T-helper 2 cell treated with Interferon-gamma antibody and Interleukin-4, amounts not matched to agents 100 ng/mL and 5 ng/mL, for 36 hours (primary cell): ENCODE measurements around the gene HIVEP3. TPM values are rescaled to one million over a fixed set of nuclear protein-coding genes. Genes with fewer than 3 reads are reported as not detected.

Source experiments
- intact Hi-C: fragments of 100-400 bp; cut with micrococcal nuclease; formaldehyde crosslinking; loops from one replicate; pipeline ENCODE4 v1.15.1; 2023
- total RNA-seq: library from RNA; stranded (reverse); gene quantifications from 2 replicates; pipeline ENCODE4 v1.2.3, GENCODE V29; 2022

The HIVEP3 gene
- total RNA-seq, 1 donor from 2014 or later = 20.3 TPM

- intact Hi-C loops = no loop called here
Measured at GRCh38 chr1:41876576-41877445, 41.9 kb downstream of the HIVEP3 start.

DNA sequence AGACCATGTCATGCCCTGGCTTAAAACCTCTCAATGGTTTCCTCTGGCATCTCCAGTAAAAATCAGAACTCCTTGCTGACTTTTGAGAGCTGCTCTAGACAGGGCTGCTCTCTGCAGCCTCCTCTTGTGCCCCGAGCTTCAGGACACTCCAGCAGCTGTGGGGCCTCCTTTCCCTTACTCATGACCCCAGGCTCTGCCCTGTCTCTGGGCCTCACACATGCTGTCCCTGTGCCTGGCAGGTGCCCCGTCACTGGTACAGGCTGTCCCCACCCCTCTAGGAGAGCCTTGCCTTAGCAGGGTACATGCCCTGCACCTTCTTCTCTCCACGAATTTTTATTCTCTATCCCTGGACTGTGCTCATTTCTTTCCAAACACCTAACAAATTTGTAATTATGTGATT, 43.2 kb downstream of the HIVEP3 start:
- intact Hi-C loops = no loop called here

GRCh38 chr1:41874903-41875411, 43.8 kb downstream of the HIVEP3 start:
- intact Hi-C loops = no loop called here

DNA sequence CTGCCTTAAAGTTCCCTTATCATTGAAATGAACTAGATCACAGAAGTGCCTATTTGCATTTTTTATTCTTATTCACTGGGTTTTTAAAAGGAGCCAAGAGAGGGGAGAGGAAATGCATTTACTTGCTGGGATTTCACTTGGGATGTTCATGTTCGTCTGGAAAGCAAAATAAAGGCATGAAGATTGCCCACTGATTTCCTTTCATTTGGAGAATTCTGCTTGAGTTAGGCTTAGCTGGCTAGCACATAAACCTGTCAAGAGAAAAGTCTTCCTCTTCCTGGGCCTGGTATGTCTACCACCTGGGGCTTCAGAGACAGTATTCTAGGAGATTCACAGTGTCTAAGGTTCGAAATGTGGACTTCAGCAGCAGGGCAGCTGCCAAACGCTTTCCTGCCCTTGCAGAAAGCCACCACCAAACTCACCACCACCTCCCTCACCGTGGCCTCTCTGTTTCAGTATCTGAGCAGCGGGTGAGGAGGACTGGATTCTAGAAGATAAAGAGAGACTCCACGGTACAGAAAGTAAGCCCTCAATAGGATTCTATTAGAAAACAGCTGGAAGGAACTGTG, 44.5 kb downstream of the HIVEP3 start:
- intact Hi-C loops = no loop called here

DNA sequence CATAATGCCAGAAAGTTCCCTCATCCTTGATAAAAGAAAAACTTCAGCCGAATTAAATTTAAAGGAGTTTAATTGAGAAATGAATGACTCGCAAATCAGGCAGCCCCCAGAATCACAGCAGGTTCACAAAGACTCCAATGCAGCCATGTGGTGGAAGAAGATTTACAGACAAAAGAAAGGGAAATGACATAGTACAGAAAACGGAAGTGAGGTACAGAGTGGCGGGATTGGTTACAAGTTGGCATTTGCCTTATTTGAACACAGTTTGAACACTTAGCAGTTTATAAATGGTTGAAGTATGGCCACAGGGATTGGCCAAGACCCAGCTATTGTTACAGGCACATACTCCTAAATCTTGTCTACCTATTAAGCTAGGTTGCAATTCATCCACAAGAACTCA, 46.6 kb downstream of the HIVEP3 start:
- intact Hi-C loops = no loop called here

DNA sequence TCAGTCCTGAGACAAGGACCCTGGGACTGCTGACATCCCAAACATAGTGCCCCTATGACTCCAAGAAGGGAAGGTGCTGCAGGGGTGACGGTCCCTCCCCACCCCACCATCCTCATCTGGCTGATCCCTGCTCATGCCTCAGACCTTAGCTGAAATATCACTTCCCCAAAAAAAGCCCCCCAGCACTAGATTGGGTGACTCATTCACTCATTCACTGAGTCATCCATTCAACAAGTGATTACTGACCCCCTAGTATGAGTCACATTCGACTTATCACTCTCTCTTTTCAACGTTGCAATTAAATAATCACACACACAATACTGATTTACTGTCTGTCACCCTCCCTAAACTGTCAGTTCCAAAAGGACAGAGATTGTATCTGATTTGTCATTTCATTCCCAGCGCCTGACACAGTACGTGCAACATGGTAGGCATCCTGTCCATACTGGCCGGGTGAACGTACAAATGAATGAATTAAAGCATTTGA, 48.6 kb downstream of the HIVEP3 start:
- intact Hi-C loops = no loop called here

DNA sequence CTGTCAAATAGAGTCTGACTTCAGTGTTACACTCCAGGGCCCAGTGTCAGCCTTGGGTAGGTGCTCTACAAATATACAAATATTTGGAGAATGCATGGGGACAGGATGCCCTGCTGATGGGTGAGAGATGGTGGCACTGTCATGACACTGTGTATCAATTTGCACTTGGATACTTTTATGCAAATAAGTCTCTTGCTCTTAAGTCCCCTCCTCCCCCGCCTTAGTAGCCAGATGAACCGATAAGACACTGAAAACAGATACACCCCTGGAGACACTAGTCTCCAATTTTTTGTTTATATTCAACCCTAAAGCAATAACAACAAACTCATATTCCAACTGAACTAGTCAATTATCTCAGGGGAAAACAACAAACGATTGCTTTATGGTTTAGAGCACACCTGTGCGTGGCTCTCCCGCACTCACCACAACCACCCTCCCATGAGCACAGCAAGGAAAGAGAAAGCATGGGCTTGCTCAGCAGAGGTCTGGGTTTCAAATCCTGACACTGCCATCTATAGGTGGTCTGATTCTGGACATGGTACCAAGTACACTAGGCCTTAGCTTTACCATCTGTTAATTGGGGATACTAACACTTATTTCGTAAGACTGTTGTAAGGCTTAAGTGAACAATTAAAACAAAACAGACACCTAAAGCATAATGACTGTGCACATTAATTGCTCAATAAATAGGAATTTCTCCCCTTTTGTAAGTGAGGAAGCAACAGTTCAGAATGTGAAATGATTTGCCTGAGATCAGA, 50.3 kb downstream of the HIVEP3 start:
- intact Hi-C loops = loop anchor here (2.0 to 10.0 kb wide), 3 partner anchors 46 to 294 kb away; partner anchors contain the start of gene HIVEP3

- intact Hi-C loops = loop anchor here (10.0 kb wide), 2 partner anchors 49 to 51 kb away; partner anchors contain the start of gene HIVEP3
Measured at GRCh38 chr1:41866285-41866684, 52.4 kb downstream of the HIVEP3 start.

DNA sequence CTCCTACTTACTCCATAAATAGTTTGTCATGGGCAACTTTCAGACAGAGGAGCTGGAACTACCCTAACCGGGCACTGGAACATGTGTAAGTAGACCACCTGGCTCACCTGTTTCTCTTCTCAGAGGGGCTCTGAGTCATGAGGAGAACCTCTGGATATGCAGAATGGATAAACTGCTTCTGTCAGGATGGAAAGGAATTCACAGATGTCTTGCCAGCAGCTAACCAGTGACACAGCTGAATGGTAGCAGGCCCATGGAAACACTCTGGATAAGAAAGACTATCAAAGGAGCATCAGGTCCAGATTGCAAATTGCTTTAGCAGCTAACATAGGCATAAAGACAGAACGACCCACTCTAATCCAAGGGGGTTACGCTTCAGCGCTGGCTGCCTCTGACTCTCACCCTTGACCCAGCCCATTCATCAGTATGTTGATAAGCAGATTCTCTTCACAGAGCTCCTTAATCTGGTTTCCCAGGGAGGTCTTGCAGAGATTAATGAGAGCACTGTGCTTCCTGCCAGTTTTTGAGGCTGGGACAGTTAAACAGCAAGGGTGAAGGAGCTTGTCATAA, 54.2 kb downstream of the HIVEP3 start:
- intact Hi-C loops = loop anchor here (10.0 kb wide), 2 partner anchors 50 kb away; partner anchors contain the start of gene HIVEP3

GRCh38 chr1:41863718-41864117, 55.0 kb downstream of the HIVEP3 start:
- intact Hi-C loops = loop anchor here (10.0 kb wide), 2 partner anchors 49 to 51 kb away; partner anchors contain the start of gene HIVEP3

DNA sequence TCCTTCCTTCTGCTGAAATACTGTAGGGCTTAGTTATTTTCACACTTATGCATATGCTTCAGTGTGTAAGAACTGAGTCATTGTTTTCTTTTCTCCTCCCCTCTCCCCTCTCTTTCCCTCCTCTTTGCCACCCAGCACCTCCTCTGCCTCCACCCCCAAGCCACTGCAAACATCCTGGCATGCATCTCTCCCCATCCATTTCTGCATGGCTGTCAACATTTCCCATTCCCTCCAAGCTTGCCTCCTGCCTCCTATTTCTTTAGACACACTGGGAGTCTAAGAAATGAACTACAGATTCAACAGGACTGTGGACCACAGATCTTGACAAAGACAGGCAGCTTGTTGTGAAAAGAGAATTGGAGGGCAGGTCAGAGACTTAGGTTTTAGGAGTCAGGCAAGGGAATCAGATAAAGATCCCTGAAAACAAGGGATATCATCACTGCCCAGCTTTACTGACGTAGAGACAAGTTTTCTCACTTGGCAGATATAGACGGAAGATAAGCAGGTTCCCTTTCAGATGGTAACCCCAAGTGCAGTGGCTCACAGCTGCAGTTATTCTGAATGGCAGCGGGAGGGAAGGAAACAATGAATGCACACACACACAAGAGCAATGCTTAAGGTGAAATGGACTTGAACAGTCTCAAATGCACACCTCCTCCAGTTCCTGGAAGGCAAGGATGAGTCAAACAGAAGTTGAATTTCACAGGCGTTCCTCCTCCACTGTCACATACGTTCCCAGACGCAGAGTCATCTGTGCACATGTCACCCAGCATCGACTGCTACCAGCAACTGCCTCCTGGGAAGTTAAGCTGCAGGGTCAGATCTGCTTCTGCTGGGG, 56.1 kb downstream of the HIVEP3 start:
- intact Hi-C loops = loop anchor here (10.0 kb wide), 2 partner anchors 48 to 52 kb away; partner anchors contain the start of gene HIVEP3

GRCh38 chr1:41861535-41862383, 57.0 kb downstream of the HIVEP3 start:
- intact Hi-C loops = loop anchor here (10.0 kb wide), 2 partner anchors 47 to 53 kb away; partner anchors contain the start of gene HIVEP3

DNA sequence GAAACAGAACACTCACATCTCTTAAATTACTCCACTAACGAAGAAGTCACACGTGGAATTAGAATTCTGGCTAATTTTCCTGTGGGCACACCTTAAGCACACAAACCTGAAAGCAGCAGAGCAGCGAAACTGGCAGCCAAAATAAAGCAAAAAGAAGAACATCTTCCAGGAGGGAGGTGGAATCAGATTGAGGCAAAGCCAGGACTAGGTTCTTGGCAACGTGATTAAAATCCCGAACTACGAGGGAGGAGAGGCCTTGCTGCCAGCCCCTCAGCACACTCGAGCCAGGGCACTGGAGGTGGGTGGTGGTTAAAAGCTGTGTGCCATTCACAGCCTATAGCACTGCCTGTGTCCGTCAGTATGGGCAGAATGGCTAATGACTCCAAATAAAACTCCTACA, 58.0 kb downstream of the HIVEP3 start:
- intact Hi-C loops = loop anchor here (10.0 kb wide), 2 partner anchors 46 to 54 kb away; partner anchors contain the start of gene HIVEP3

DNA sequence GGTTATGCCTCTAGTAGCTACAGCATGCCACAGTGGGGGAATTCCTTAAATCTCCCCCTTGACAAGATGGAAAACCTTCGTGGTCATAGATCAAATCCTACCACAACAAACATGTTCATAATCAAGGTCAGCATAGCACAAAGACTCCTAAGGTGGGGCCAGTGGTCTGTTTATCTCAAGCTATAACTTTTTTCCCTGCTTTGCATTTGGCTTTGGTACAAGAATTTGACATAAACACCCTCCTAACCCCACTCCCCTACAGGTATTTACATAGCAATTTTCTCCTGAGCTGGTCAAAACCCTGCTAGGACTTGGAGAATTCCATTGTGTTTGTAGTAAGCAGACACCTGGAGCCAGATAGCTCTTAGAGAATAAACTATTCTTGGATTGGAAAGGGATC, 58.5 kb downstream of the HIVEP3 start:
- intact Hi-C loops = loop anchor here (10.0 kb wide), 2 partner anchors 45 to 55 kb away; partner anchors contain the start of gene HIVEP3

DNA sequence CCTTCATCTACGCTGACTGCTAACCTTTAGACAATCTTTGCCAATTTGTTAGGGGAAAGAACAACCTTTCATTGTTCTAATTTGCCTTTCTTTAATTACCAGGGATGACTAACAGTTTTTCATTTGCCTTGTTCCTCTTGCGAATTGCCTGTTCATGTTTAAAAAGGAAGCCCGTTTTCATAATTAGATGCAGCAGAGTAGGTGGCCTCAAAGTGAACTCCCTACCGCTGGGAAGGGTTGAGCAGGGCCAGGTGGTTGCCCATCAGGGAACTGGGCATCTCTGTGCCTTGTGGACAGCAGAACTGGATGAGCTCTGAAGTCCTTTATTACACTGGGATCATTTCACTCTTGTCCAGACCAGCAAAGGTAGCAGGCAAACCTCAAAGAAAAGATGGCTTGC, 59.0 kb downstream of the HIVEP3 start:
- intact Hi-C loops = loop anchor here (10.0 kb wide), 2 partner anchors 45 to 55 kb away; partner anchors contain the start of gene HIVEP3

DNA sequence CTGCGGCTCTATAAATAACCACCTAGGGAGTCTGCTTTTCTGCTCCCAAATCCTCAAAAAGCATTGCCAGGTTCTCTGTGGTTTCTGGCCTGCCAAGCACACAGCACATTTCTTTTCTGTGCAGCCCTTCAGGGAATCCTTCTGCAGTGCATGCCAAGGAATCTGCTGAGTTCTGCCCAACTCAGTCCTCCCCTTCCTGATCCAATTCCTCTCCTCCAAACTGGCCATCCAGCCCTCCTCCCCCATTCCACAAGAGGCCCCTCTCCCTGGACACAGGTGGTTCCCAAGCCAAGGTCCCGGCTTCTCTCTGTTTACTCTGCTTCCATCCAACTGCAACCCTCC, 61.8 kb downstream of the HIVEP3 start:
- intact Hi-C loops = no loop called here

- intact Hi-C loops = no loop called here
Measured at GRCh38 chr1:41856151-41856943, 62.4 kb downstream of the HIVEP3 start.

- intact Hi-C loops = no loop called here
Measured at GRCh38 chr1:41855713-41856112, 63.0 kb downstream of the HIVEP3 start.
